ENCODE measurements around the gene CX3CL1. TPM values are rescaled to one million over a fixed set of nuclear protein-coding genes. Genes with fewer than 3 reads are reported as not detected.

The CX3CL1 gene
- polyA plus RNA-seq, 1 donor from 2014 or later: 4.9 TPM

DNA sequence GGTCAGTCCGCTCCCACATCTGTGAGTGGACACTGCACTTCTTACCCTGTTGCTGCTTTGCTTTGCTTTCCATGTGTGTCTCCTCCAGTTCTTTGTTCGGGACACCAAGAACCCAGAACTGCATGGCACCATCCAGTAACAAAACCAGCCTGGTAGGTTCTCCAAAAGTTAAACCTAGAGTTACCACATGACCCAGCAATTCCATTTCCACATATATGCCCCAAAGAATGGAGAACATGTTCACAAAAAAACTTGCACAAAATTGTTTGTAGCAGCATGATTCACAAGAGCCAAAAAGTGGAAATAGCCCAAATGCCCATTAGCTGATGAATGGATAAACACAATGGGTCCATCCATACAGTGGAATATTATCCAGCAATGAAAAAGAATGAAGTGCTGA is 24.0 kb upstream of the CX3CL1 start:
- H2AFZ ChIP-seq (ENCODE audit: low read depth, low read length): no peak overlapping the region
- no peaks in the 10 kb centered on the region for H4K20me1 ChIP-seq (ENCODE audit: insufficient read depth)
- H3F3A ChIP-seq (ENCODE audit: insufficient read depth, low read length, poor library complexity, severe bottlenecking): no peaks in the 10 kb centered on the region
- no peaks in the 10 kb centered on the region for H3K36me3 ChIP-seq (ENCODE audit: insufficient read depth, low read length)
- H3K4me2 ChIP-seq (ENCODE audit: low read length): no peak overlapping the region
- no peaks in the 10 kb centered on the region for H3K9me2 ChIP-seq (ENCODE audit: insufficient read depth, low read length)
- no peaks in the 10 kb centered on the region for H3K27me3 ChIP-seq (ENCODE audit: insufficient read depth, low read depth, low read length)
- H3K27ac ChIP-seq (ENCODE audit: low read length): no peak overlapping the region
- H3K9ac ChIP-seq (ENCODE audit: low read length): no peak overlapping the region
- no peak for TF ChIP-seq SMC3 (conservative IDR thresholded peaks at IDR 0.05; ENCODE audit: poor library complexity)
- TF ChIP-seq EP300 (conservative IDR thresholded peaks at IDR 0.05; ENCODE audit: poor library complexity, severe bottlenecking): no peak
- TF ChIP-seq CTCF (IDR thresholded peaks at IDR 0.05; ENCODE audit: poor library complexity, severe bottlenecking): no peak
- no peak for TF ChIP-seq RAD21 (conservative IDR thresholded peaks at IDR 0.05)
- TF ChIP-seq POLR2AphosphoS5 (IDR thresholded peaks at IDR 0.05): no peak
- no peak for TF ChIP-seq EZH2 (IDR thresholded peaks at IDR 0.05; ENCODE audit: borderline replicate concordance, insufficient read depth, low read length, poor library complexity, severe bottlenecking)
- TF ChIP-seq, protein P1, sequence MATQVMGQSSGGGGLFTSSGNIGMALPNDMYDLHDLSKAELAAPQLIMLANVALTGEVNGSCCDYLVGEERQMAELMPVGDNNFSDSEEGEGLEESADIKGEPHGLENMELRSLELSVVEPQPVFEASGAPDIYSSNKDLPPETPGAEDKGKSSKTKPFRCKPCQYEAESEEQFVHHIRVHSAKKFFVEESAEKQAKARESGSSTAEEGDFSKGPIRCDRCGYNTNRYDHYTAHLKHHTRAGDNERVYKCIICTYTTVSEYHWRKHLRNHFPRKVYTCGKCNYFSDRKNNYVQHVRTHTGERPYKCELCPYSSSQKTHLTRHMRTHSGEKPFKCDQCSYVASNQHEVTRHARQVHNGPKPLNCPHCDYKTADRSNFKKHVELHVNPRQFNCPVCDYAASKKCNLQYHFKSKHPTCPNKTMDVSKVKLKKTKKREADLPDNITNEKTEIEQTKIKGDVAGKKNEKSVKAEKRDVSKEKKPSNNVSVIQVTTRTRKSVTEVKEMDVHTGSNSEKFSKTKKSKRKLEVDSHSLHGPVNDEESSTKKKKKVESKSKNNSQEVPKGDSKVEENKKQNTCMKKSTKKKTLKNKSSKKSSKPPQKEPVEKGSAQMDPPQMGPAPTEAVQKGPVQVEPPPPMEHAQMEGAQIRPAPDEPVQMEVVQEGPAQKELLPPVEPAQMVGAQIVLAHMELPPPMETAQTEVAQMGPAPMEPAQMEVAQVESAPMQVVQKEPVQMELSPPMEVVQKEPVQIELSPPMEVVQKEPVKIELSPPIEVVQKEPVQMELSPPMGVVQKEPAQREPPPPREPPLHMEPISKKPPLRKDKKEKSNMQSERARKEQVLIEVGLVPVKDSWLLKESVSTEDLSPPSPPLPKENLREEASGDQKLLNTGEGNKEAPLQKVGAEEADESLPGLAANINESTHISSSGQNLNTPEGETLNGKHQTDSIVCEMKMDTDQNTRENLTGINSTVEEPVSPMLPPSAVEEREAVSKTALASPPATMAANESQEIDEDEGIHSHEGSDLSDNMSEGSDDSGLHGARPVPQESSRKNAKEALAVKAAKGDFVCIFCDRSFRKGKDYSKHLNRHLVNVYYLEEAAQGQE (IDR thresholded peaks at IDR 0.05; ENCODE audit: borderline replicate concordance): no peak
- TF ChIP-seq MXI1 (conservative IDR thresholded peaks at IDR 0.05; ENCODE audit: poor library complexity, severe bottlenecking): no peak
- no peak for TF ChIP-seq TAF1 (IDR thresholded peaks at IDR 0.05; ENCODE audit: low read depth)
- H3K9me3 ChIP-seq (ENCODE audit: low read length): no peaks in the 10 kb centered on the region
- H3K79me2 ChIP-seq (replicated peaks; ENCODE audit: insufficient read depth, low read length): no peaks in the 10 kb centered on the region
- no peak overlapping the region for H3K4me3 ChIP-seq (ENCODE audit: low read length)

GRCh38 chr16:57349212-57350031 is 22.9 kb upstream of the CX3CL1 start:
- Histone ChIP-seq H3K4me3 (ENCODE audit: low read length) (no peak overlapping the region), H3F3A (ENCODE audit: insufficient read depth, low read length, poor library complexity, severe bottlenecking) (no peaks in the 10 kb centered on the region), H3K27me3 (ENCODE audit: insufficient read depth, low read depth, low read length) (no peaks in the 10 kb centered on the region), H3K79me2 (replicated peaks; ENCODE audit: insufficient read depth, low read length) (no peaks in the 10 kb centered on the region), H2AFZ (ENCODE audit: low read depth, low read length) (no peak overlapping the region), H4K20me1 (ENCODE audit: insufficient read depth) (no peaks in the 10 kb centered on the region), H3K9me2 (ENCODE audit: insufficient read depth, low read length) (no peaks in the 10 kb centered on the region), H3K27ac (ENCODE audit: low read length) (no peak overlapping the region), H3K9ac (ENCODE audit: low read length) (no peak overlapping the region), H3K4me2 (ENCODE audit: low read length) (no peak overlapping the region), H3K9me3 (ENCODE audit: low read length) (no peaks in the 10 kb centered on the region), H3K36me3 (ENCODE audit: insufficient read depth, low read length) (no peaks in the 10 kb centered on the region)
- TF ChIP-seq SMC3 (conservative IDR thresholded peaks at IDR 0.05; ENCODE audit: poor library complexity): no peak
- no peak for TF ChIP-seq TAF1 (IDR thresholded peaks at IDR 0.05; ENCODE audit: low read depth)
- TF ChIP-seq, protein P1 (IDR thresholded peaks at IDR 0.05; ENCODE audit: borderline replicate concordance): no peak
- TF ChIP-seq EP300 (conservative IDR thresholded peaks at IDR 0.05; ENCODE audit: poor library complexity, severe bottlenecking): no peak
- TF ChIP-seq CTCF (IDR thresholded peaks at IDR 0.05; ENCODE audit: poor library complexity, severe bottlenecking): no peak
- TF ChIP-seq POLR2AphosphoS5 (IDR thresholded peaks at IDR 0.05): no peak
- no peak for TF ChIP-seq EZH2 (IDR thresholded peaks at IDR 0.05; ENCODE audit: borderline replicate concordance, insufficient read depth, low read length, poor library complexity, severe bottlenecking)
- no peak for TF ChIP-seq MXI1 (conservative IDR thresholded peaks at IDR 0.05; ENCODE audit: poor library complexity, severe bottlenecking)
- TF ChIP-seq RAD21 (conservative IDR thresholded peaks at IDR 0.05): no peak

Measured in neural cell (in vitro differentiated cells).